Measurements from ENCODE around the gene ANXA4.
"Not testable (repeated sequence)": the region's sequence is repeated elsewhere in the genome, so short reads cannot be mapped to it uniquely, and the experiment has no call there.

ANXA4 gene

DNA sequence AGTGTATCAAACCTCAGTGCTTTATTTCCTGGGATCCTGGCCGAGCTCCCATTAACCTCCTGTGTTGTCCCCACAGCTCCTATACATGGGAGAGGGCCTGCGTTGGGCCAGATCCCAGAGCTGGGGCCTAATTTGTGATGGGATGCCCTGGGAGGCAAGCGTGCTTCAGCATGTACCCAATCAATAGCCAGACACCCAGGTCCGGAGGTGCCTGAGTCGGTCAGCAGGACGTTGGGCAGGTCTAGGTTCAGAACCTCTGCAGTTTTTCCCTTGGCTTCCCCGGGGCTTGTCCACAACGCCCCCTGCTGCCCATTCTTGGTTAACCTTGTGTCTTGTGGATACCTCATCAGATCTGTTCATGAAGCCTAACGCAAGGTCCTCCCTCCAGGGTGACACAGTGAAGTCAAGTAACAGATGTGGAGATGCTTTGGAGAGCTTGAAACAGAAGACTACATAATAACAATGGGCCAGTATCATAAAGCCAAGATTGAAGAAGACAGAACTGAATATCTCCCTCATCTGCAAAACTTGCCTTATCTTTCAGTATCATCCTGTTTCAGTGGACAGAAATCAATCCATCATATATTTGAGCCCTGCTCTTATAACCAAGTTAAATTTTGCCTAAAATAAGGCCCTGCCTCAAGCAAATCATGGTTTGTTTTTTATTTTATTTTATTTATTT lies 27.3 kb upstream of the ANXA4 start:
- Mint-ChIP-seq H3K4me1 (peaks cover 17% of the 10 kb centered on the region), H3K27me3 (peaks cover 72% of the 10 kb centered on the region)
- peak; percentile 81 for ATAC-seq
- not testable (repeated sequence) for H3K27ac Mint-ChIP-seq, H3K36me3 Mint-ChIP-seq, H3K4me3 Mint-ChIP-seq, H3K9me3 Mint-ChIP-seq

DNA sequence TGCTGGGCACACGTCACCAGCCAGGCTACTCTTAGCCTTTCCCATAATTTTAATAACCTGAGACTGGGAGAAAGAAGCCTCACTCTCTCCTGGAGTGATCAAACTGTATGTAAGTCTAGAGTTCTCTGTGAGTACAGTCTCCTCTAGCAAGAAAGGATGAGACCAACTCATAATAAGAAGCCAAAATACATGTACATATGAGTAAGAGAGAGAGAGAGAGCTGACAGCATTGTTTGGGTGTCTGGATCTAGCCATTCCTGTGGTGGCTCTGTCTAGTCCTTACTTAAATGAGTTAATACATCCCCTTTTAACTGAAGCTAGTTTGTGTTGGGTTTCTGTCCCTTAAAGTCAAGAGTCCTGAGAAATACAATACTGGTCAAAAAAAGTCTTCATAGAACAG lies 26.0 kb upstream of the ANXA4 start:
- ATAC-seq: no peak
- Mint-ChIP-seq H3K27me3 (peaks cover 62% of the 10 kb centered on the region), H3K9me3 (no peaks in the 10 kb centered on the region)

DNA sequence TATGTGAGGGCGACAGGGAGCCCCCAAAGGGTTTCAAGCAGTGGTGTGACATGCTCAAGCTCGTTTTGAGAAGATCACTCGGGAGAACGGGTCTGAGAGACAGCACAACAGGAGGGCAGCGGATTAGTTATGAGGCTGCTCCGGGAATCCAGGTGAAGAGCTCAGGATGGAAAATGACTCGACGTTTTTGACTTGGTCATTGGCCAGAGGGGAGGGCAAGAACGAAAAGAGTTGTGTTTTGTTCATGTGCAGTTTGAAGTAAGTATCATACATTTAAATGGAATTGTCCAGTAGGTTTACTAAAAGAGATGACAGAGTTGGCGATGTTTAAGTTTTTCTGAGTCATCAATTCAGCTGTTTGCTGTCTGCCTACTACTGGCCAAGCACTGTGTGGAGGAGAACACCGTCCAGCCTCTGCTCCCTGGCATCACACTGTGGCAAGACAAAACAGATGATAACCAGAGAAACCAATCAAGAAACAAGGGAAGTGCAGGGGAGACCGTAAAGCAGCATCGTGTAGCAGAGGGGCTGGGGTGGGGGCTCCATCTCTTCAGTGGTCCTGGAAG lies 25.3 kb upstream of the ANXA4 start:
- H3K9me3 Mint-ChIP-seq: no peaks in the 10 kb centered on the region
- no peak overlapping the region for H3K27ac Mint-ChIP-seq
- H3K27me3 Mint-ChIP-seq: peaks cover 55% of the 10 kb centered on the region
- no peak overlapping the region for H3K4me3 Mint-ChIP-seq
- H3K4me1 Mint-ChIP-seq: peaks cover 14% of the 10 kb centered on the region
- no peak for ATAC-seq
- H3K36me3 Mint-ChIP-seq: no peaks in the 10 kb centered on the region

More for the DNA sequence above, 26.0 kb upstream of the ANXA4 start:
- H3K4me1 Mint-ChIP-seq: peaks cover 17% of the 10 kb centered on the region
- H3K36me3 Mint-ChIP-seq: no peaks in the 10 kb centered on the region
- no peak overlapping the region for H3K27ac Mint-ChIP-seq
- H3K4me3 Mint-ChIP-seq: no peak overlapping the region

DNA sequence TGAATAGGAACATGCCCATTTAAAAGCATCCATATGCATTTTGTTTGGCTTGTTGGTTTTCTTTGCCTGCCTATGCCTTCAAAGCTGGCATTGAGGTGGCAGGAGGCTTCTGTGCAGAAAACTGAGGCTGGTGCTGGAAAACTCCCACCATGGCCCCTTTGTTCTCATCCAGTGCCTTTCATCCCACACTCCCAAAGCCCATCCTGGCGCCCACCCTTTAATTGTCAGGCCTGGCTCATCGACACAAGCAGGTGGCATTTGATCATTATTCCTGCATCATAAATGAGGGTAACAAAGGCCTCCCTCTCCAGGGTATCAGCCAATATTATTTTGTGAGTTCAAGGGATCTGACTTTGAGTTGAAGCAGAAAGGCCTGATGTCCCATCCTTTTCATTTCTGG lies 24.7 kb upstream of the ANXA4 start:
- peaks cover 11% of the 10 kb centered on the region for H3K4me1 Mint-ChIP-seq
- ATAC-seq: no peak
- peaks cover 49% of the 10 kb centered on the region for H3K27me3 Mint-ChIP-seq
- H3K9me3 Mint-ChIP-seq: no peaks in the 10 kb centered on the region
- H3K36me3 Mint-ChIP-seq: no peaks in the 10 kb centered on the region
- H3K4me3 Mint-ChIP-seq: no peak overlapping the region
- no peak overlapping the region for H3K27ac Mint-ChIP-seq

DNA sequence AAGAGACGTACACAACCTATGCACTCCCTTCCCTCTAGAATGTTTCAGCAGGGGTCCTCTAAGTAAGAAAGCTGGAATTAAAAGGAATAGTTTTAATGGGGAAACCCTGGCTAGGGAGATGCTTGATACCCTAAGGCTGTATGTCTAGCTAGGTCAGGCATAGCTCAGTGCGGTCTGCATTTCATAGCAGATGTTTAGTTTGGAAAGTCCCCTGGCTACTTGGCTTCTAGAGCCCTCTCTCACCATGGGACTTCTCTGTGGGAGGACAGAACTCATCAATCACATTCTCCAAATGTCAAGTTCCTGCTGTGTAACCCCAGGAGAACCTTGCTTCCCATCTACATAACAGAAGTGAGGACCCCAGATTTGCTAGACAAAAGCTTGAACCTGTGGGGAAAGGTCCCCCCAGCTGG lies 24.1 kb upstream of the ANXA4 start:
- H3K9me3 Mint-ChIP-seq: no peaks in the 10 kb centered on the region
- peaks cover 11% of the 10 kb centered on the region for H3K4me1 Mint-ChIP-seq
- peaks cover 46% of the 10 kb centered on the region for H3K27me3 Mint-ChIP-seq
- H3K27ac Mint-ChIP-seq: no peak overlapping the region
- no peak overlapping the region for H3K4me3 Mint-ChIP-seq
- ATAC-seq: peak; percentile 76
- H3K36me3 Mint-ChIP-seq: no peaks in the 10 kb centered on the region

DNA sequence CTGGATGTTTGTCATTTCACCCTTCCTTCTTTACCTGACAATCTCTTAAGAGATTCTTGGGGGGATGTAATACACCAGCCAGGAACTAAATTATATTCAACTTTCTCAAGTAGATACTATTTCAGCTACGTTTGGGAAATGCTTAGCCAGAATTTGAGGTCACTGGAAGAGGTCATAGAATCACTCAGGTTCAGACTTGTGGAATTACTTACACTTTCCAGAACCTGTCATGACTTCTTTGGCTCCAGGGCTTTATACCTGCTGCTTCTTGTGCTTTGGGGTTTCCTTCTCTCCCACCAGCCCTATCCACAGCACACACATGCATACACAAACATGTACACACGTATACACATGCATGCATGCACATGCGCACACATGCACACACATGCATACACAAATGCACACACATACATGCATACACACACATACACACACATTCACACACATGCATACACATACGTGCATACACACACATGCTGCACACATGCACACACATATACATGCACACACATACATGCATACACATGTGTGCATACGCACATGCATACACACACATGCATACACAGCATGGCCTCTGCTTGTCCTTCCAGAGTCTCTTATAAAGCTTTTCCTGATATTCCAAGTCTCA lies 23.5 kb upstream of the ANXA4 start:
- Mint-ChIP-seq H3K4me3 (no peak overlapping the region), H3K9me3 (no peaks in the 10 kb centered on the region), H3K4me1 (peaks cover 11% of the 10 kb centered on the region), H3K36me3 (no peaks in the 10 kb centered on the region), H3K27me3 (peaks cover 40% of the 10 kb centered on the region), H3K27ac (no peak overlapping the region)
- ATAC-seq: no peak

DNA sequence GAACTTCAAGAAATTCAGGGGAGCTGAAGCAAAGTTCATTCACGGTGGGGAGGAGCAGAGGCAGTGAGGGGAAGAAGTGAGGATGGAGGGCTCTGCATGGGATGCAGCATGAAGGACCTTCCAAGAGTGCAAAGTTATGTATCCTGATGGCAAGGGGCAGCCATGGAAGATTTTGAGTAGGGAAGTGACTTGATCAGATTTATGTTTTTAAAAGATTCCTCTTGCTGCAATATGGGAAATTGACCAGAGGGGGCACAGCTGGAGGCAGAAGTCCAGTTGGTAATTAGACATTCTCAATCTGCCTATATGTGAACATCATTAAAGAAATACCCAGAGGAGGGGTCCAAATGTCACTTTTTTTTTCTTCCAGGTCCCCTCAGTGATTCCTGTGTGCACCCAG lies 21.5 kb upstream of the ANXA4 start:
- Mint-ChIP-seq H3K27ac (no peak overlapping the region), H3K27me3 (peaks cover 23% of the 10 kb centered on the region), H3K4me3 (no peak overlapping the region), H3K36me3 (no peaks in the 10 kb centered on the region), H3K9me3 (no peaks in the 10 kb centered on the region), H3K4me1 (peaks cover 12% of the 10 kb centered on the region)
- ATAC-seq: no peak

DNA sequence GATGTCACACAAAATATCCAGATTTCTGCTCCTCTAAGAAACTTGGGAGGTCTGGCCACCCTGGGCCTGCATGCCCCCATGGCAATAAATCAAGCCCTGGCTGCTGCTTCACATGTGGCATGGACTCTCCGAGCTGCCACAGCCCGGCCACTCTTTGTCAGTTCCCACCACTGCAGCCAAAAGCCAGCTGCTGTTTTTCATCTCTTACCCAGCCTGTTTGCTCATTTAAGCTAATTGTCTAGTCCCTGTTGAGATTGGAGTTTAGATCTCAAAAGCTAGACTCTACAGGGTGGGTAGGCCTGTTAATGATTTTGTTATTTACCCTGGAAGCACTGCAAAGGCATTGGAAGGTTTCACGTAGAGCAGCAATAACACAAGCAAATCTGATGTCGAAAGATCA lies 20.9 kb upstream of the ANXA4 start:
- Mint-ChIP-seq H3K4me1 (peaks cover 12% of the 10 kb centered on the region), H3K27me3 (peaks cover 20% of the 10 kb centered on the region), H3K4me3 (no peak overlapping the region), H3K9me3 (no peaks in the 10 kb centered on the region), H3K36me3 (no peaks in the 10 kb centered on the region), H3K27ac (no peak overlapping the region)
- ATAC-seq: no peak

DNA sequence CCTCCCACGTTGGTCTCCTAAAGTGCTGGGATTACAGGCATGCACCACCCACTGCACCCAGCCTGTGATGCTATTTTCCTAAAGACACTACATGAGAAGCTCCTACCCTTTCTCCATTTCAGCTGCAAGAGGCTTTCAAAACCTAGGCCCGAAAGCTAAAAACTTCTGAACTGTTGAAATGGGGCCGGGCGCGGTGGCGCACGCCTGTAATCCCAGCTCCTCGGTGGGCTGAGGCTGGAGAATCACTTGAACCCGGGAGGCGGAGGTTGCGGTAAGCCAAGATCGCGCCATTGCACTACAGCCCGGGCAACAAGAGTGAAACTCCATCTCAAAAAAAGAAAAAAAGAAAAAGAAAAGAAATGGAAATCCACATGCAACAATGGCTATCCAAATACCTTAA lies 18.1 kb upstream of the ANXA4 start:
- Mint-ChIP-seq H3K27me3 (no peaks in the 10 kb centered on the region), H3K4me1 (peaks cover 6% of the 10 kb centered on the region), H3K27ac (no peak overlapping the region), H3K36me3 (no peaks in the 10 kb centered on the region), H3K4me3 (no peak overlapping the region), H3K9me3 (no peaks in the 10 kb centered on the region)
- ATAC-seq: no peak

DNA sequence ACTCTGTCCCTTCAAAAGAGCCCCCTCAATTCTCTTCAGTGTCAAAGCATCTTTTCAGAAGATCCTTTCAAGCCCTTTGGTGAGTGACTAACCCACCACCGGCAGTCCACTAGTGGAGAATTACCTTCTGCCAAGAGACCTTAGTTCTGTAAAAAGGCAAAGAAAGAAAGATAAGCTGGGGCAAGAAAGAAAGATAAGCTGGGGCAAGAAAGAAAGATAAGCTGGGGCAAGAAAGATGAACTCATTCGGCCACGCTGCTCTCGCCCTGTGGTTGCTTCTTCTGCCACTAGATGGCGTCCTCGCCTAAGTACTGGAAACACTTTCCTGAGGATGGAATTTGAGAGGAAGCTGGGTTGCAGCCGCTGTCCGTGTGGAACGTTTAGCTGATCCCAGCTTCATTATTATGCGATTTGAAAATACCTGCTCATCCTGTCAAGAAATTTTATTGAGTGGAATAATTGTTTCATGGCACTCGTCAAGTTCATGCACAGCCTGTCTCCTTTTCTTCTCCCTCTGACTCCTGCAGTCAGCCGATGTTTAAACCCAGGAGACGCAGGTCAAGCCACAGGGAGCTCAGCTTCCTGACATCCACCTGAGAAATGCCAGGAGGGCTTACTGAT lies 17.3 kb upstream of the ANXA4 start:
- no peaks in the 10 kb centered on the region for H3K36me3 Mint-ChIP-seq
- H3K4me3 Mint-ChIP-seq: peak overlapping the region; percentile 51
- H3K4me1 Mint-ChIP-seq: peaks cover 6% of the 10 kb centered on the region
- ATAC-seq: peak; percentile 72
- no peaks in the 10 kb centered on the region for H3K27me3 Mint-ChIP-seq
- no peaks in the 10 kb centered on the region for H3K9me3 Mint-ChIP-seq
- H3K27ac Mint-ChIP-seq: no peak overlapping the region

DNA sequence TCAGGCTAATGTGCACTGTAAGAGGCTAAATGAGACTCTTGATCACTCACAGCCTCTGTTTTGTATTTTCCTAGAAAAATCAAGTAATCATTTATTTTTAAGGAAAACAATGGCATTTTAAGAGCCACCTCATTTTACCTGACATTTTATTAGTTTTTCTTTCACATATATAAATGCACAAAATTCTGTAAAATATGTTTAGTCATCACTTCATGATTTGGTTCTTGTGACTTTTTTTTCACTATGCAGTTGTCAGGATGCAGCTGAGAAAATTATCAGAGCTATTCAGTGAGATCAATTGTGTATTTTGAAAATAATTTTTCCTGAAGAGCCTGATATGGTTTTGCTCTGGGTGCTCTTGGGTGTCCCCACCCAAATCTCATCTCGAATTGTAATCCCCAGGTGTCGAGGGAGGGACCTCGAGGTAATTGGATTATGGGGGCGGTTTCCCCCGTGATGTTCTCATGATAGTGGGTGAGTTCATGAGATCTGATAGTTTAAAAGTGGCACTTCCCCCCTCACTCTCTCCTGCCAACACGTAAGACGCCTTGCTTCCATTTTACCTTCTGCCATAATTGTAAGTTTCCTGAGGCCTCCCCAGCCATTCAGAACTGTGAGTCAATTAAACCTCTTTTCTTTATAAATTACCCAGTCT lies 16.1 kb upstream of the ANXA4 start:
- Mint-ChIP-seq H3K27me3 (no peaks in the 10 kb centered on the region), H3K27ac (no peak overlapping the region), H3K36me3 (no peaks in the 10 kb centered on the region), H3K9me3 (no peaks in the 10 kb centered on the region), H3K4me3 (no peak overlapping the region), H3K4me1 (peaks cover 11% of the 10 kb centered on the region)
- no peak for ATAC-seq

DNA sequence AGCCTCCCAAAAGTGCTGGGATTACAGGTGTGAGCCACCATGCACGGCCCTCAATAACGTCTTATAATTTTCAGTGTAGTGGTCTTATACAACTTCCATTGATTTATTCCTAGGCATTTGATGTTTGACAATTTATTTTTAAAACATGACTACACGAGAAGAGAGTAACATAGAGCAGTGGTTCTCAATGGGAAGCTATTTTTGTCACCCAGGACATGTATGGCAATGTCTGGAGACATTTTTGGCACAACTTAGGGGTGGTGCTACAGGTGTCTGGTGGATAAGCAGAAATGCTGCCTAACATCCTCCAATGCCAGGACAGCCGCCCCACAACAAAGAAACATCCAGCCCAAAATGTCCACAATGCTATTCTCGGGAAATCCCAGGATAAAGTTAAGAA lies 12.7 kb upstream of the ANXA4 start:
- no peak overlapping the region for H3K27ac Mint-ChIP-seq

DNA sequence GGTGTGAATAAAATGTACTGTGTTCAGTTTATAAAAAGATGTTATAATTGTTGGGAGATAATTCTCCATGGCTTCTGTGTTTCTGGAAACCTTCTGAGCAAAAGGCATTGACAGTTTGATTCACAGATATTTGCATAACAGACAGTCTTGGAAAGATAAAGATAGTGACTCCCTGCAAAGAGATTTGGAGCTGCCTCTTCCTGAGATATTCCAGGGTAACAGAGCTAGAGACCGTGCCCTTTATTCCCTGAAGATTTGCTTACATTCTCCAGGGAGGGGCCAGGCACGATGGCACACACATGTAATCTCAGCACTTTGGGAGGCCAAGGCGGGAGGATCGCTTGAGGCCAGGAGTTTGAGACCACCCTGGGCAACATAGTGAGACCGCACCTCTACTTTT lies 12.2 kb upstream of the ANXA4 start:
- Mint-ChIP-seq H3K4me3 (no peak overlapping the region), H3K27me3 (no peaks in the 10 kb centered on the region), H3K27ac (no peak overlapping the region), H3K4me1 (peaks cover 35% of the 10 kb centered on the region), H3K9me3 (no peaks in the 10 kb centered on the region), H3K36me3 (no peaks in the 10 kb centered on the region)
- ATAC-seq: no peak

More for the DNA sequence above, 12.7 kb upstream of the ANXA4 start:
- Mint-ChIP-seq H3K9me3 (no peaks in the 10 kb centered on the region), H3K4me1 (peaks cover 33% of the 10 kb centered on the region), H3K36me3 (no peaks in the 10 kb centered on the region), H3K27me3 (no peaks in the 10 kb centered on the region), H3K4me3 (no peak overlapping the region)
- ATAC-seq: no peak

DNA sequence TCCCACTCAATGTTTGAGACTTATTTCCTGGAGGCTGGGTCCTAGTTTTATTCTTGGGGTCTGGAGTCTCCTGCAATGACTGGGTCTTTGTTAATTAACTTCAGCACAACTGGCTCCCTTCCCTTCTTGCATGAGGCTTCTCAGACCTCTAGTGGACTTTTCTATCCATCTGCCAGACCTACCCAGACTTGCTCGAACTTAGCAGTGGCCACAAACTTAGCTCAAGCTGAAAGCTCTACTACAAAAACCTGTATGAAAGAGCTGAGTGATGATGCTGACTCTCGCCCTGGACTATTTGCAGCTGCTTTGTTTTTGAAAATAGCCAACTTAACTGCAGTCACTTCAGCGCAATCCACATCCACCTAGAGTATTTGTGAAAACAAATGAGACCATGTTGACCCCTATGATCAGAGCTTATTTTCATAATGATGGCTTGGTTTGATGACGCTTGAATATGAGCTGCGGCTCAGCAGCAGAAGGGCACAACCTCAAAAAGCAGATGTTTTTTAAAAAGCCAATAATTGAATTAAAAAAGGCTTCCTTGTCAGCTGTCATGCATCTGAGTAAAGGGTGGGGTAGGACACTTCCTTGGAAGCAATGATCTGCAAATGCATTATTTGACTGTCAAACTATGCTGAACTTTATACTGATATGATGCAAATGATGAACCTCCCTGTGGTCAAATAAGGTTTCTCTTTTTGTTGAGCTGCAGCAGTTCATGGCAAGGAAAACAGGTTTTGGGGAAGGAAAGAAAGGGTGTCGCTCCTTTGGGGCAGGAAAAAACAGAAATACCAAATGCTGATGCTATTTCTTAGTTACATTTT lies 10.6 kb upstream of the ANXA4 start:
- Mint-ChIP-seq H3K36me3 (no peaks in the 10 kb centered on the region), H3K27me3 (no peaks in the 10 kb centered on the region), H3K4me3 (peak overlapping the region; percentile 26), H3K4me1 (peaks cover 43% of the 10 kb centered on the region), H3K9me3 (no peaks in the 10 kb centered on the region), H3K27ac (peak overlapping the region; percentile 76)
- peak; percentile 90 for ATAC-seq

Measured in stimulated activated memory B cell treated with anti-CD40 and anti-IgM and Interleukin-4, amounts not matched to agents 10 μg/mL and 1 μg/mL and 100 μg/mL, for 72 hours (primary cell).